NCI-H460 (cell line): Measurements from ENCODE around the gene CATSPERE. TPM values are rescaled to one million over a fixed set of nuclear protein-coding genes. Genes with fewer than 3 reads are reported as not detected.

Source experiments
- DNase-seq: peaks from one replicate; pipeline ENCODE4 v3.0.0-alpha.2; 2016; ENCODE audit warnings: low read depth; ENCODE audit errors: extremely low read depth
- total RNA-seq: library from RNA; depleted of rRNA; stranded (reverse); fragments of >200 nt; shearing (Covaris generic); gene quantifications from 2 replicates; pipeline ENCODE4 v1.2.3, GENCODE V29; 2014

The CATSPERE gene
- total RNA-seq, 1 experiment from 2014 or later = not detected

DNA sequence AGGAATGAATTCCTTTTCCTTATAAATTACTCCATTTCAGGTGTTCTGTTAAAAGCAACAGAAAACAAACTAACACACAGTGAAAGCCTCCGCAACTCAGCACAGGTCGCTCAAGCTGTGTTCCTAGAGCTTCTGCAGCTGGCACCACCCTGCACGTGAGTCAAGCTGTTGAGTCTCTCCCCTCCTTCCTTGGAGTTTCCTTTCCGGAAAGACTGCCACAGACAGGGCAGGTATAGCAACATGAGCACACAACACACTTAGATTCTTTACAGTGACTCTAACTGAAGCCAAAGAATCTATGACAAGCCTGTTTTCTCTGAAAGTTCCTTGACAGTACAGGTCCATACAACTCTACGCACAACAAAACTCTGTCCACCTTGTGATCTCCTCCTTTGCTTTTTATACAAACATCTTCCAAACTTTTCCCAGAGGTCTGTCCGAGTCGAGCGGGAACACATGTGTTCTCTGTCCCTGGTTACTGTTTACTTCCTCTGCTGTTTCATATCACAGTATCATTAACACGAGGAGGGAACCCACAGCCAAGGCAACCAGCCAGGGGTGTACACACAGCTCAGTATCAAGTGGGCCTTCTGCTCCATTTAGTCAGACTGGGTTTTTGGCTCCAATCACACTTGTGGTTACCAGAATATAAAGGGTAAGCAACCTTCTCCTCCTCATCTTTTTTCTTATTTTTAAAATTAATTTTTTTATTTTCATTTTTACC is 153.2 kb downstream of the CATSPERE start:
- no peak for DNase-seq

DNA sequence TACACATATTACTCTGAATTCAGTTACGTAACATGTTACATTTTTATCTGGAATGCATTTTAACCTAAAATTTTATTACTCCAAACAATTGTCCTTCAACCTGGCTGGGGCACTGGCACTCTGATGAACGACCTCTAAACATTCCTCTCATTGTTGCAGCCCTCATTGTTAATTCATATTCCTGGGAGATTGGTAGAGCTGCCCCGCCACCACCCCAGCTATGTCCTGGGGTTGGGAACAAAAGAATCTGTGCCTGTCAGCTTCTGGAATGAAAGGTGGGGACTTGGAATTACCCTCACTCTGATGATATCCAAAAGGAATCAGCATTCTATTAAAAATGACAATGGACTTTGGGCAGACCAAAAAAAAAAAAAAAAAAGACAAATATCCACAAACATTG is 153.8 kb downstream of the CATSPERE start:
- DNase-seq = no peak

DNA sequence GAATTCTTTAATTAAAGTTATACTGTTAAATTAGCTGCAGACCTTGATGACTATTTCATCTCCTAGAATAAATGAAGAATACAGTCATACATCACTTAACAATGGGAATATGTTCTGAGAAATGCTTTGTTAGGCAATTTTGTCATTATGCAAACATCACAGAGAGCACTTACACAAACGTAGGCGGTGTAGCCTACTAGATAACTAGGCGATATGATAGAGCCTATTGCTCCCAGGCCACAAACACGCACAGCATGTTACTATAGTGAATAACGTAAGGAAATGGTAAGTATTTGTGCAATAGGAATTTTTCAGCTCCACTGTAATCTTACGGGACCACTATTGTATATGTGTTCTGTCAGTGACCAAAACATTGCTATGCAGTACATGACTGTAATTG is 154.2 kb downstream of the CATSPERE start:
- DNase-seq = no peak

DNA sequence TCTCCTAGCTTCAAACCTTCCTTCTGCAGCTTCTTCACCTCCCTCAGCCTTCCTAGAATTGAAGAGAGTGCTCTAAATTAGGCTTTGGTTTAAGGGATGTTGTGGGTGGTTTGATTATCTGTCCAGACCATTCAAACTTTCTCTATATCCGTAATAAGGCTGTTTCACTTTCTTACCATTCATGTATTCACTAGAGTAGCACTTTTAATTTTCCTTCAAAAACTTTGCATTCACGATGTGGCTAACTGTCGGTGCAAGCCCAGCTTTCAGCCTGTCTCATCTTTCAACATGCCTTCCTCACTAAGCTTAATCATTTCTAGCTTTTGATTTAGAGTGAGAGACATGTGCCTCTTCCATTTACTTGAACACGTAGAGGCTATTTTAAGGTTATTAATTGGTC is 165.6 kb downstream of the CATSPERE start:
- no peak for DNase-seq

DNA sequence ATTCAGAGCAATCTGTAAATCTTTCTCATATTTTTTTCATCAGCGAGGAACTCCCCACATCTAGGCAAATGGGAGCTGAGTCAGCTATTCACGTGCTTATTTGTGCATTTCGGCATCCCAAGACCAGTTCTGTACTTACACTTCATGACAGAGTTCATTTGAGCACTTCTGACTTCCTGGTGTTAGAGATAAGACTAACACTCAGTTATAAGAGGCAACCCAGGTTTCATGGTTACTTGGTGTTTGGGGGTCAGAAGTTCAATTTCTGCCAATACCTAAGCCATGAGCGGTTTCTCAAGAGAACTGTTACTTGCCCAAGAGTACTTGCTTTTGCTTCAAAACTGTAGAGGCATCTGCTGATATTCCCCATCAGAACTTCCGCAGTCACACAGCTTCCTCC is 167.7 kb downstream of the CATSPERE start:
- no peak for DNase-seq

DNA sequence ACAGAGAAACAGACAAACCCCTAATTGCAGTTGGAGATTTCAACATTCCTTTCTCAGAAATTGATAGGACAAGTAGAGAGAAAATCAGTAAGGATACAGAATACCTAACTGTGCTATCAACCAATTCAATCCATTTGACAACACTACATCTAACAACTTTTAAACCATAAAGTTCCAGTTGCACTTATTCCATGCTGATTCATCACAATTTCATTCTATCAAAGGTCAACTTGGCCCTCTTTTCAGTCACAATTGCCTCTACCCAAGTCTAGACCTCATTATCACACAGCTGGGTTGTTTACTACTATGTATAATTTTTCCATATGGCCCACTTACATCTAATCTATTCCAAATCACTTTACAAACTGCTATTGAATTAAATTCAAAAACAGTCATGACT is 172.1 kb downstream of the CATSPERE start:
- no peak for DNase-seq

DNA sequence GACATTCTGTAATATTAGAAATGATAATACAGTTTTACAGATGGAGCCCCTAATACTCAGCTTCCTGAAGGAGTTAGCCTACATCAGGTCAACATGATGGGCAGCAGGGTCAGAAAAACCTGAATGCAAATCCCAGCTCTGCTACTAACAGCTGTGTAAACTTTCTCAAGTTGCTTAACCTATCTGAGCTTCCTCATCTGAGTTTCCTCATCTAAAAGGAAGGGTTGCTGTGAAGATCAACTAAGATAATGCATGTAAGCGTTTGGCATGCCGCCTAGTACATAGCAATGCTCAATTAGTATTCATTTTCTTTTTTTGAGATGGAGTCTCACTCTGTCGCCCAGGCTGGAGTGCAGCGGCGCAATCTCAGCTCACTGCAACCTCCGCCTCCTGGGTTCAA is 173.5 kb downstream of the CATSPERE start:
- DNase-seq = no peak

DNA sequence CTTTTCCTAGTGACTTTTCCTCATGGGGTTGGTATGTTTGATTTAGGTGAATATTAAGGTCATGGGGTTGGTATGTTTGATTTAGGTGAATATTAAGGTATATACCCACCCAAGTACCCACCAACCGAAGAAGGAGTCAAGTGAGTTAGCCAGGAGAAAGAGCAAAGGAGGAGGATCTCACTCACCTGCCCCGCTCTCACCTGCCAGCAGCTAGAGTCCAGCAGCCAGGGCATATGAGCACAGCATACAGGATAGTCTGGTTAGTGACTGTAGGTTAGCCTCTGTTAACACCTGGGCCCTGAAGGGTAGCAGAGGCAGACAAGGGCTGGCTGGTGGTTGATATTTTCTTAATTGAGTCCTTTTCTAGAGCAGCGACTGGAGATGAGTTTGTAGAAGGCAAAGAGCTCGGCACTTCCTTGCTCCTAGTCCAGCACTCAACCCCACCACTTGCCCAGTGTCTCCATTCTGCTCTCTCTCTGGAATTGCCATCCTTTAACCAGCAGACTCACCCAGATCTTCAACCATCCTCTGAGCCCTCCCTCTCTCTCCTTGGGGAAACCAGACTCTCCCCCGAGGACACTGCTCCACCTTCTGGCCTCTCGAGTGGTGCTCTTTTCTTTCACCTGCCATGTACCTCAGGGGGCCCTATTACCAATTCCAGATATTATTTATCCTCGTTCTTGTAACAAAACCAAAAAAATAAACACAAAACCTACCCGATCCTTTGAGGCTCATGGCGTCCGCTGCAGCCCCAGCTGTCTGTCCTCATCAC is 175.6 kb downstream of the CATSPERE start:
- no peak for DNase-seq

DNA sequence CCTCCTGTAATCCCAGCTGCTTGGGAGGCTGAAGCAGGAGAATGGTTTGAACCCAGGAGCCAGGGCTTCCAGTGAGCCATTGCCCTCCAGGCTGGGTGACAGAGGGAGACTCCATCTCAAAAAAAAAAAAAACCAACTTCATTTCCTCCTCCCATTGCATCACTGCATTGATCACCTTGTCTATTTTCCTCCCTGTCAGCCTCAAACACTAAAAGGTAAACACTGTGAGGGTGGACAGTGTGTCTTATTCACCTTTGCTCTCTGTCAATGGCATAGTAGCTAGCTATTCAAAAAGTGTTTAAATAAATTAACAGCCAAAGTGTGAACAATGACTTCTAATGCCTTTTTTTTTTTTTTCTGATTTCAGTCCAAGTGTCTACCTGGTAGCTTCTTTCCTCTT is 178.5 kb downstream of the CATSPERE start:
- DNase-seq = no peak

DNA sequence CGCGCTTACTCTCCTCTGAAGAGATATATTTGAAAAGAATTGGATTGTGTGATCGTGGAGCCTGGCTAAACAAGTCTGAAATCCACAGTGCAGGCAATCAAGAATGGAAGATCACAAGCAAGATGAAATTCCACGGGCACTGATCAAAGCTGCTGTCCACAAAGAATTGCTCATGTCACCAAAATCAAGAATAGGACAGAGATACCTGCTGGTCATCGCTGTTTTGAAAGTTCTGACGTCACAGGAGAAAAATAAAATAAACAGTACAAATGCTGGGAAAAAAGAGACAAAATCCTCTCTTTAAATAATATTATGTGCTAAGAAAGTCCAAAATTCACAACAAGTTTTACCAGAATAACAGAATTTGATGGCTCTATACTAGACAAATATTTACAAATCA is 179.8 kb downstream of the CATSPERE start:
- DNase-seq = no peak

DNA sequence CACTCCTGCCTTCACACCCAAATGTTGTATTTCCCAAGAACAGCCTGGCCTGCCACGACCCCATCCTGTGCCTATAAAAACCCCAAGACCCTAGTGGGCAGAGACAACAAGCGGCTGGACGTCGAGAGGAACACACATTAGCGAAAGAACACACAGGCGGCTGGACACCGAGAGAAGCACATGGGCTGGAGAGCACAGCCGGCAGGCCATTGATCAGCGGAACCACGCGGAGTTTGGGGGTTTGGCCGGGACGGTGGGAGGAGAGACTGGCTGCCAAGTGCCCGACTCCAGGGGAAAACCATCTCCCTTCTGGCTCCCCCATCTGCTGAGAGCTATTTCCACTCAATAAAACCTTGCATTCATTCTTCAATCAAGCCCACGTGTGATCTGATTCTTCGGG is 181.5 kb downstream of the CATSPERE start:
- no peak for DNase-seq

DNA sequence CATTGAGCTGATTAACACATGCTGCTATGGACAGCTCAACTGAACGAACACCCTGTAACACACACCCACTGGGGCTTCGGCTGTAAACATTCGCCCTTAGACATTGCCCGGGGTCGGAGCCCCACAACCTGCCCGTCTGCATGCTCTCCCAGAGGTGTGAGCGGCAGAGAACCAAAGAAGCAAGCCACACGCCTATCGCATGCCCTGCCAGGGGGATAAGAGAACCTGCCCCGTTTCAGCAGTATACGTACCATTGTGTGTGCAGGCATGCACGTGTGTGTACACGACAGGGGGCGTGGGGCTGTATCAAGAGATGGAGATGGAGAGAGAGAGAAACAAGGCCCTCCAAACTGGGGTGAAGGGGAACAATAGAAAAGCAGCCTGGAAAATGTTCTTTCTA is 181.9 kb downstream of the CATSPERE start:
- no peak for DNase-seq

DNA sequence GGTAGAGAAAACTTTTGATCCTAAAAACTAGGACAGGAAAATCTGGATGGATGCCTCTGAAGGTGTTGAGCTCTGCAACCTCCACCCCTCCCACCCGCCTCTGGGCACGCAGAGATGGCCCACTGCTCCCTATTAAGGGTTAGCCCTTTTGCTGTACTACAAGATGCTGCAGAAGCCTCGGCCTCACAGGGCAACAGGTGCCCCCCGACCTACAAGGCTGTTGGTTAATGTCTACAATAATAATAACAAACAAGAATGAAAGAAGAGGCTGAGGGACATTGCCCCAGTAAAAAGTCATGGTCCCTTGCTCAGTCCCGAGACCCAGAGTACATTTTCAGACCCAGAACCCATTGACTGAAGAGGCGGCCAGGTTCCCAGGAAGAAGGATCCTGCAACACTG is 184.3 kb downstream of the CATSPERE start:
- no peak for DNase-seq

DNA sequence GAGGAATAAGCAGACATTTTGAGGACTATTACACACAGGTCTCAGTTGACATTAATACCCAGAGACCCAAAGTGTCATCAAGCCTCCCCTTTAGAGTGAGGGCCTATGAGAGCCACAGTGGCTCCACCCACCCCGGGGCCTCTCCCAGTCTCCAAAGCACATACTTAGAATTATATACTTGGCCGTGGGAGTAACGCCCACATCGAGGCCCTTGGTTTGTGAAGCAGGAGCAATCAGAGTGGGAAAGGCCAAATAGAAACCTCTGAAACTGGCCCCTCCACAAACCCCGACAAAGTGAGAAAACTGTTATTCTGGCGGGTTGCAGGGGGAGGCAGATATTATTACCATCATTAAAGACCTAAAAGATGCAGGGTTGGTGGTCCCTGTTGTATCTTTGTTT is 184.8 kb downstream of the CATSPERE start:
- DNase-seq = no peak

DNA sequence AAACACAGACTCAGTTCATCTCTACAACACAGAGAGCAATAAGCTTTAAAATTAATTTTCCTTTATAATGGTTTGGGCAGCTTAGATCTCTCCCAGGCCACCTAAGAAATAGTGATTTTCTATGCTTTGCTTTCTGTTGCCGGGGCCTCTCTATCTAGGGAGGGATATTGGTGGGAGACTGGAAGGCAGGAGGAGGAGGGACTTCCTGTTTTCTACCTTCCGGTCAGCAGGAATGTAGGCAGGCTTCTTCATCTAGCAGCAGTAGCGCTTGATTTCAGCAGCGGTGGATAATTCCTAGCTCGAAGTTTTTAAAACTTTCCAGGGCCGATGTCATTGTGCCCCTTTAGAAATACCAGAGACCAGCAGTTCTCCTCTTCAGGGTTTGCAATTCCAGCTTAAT is 186.7 kb downstream of the CATSPERE start:
- no peak for DNase-seq

DNA sequence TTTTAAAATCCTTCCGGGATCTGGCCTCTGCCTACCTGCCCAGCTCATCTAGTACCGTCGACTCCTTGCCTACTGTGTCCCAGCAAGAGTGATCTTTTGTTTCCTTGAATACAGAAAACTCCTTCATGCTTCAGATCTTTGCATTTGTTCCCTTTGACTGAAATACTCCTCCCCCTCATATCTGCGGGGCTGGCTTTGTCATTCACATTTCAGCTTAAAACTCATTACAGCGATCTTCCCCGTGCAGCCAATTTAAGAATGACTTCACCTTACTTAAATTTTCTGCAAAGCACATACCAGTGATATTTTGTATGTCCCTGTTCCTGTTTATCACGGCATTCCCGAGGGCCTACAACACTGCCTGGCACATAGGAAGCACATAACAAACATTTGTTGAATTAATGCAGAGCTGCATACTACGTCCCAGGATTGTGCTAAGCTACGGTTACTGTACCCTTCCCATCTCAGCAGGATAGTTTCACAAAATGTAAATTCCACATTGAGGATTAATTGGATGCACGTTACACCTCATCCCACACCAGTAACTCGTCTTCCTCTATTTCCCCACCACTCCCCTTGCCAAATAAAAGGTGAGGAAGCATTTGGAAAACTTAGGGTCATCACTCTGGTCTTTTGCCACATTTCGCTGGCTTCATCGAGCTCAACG is 191.0 kb downstream of the CATSPERE start:
- no peak for DNase-seq

DNA sequence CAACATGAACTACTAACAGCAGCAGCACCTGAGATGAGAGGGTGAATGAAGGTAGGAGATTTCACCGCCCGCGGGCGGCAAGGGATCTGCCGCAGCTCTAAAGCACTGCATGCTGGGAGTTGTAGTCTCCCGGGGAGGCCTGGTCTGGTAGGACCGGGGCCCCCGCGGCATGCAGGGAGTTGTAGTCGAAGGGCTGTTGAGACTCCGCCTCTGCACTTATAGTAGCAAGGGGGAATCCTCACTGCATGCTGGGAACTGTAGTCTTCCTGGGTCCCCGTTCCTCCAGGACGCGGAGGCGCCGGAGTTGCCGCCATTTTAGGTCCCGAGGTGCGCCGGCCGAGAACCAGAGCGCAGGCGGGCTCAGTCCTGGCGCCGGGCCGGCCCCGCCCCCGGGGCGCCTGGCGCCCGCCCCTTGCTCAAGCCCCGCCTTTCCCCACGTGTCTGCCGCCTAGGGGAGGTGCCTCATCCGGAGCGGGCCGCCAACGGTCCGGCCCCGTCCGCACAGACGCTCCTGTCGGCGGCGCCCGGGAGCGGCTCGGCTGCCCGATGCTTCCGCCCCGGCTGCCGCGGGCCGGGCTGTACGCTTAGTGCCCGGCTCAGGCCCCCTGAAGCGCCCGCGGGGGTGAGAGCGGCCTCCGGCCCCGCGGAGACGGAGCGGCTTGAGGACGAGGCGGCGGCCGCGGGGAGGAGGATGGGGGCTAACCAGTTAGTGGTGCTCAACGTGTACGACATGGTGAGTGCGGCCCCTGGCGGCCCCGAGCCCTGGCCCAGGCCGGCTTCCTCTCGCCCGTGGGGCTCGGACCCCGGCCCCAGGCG is 191.8 kb downstream of the CATSPERE start, which contains the start of gene DESI2:
TSS of gene DESI2 (plus strand) at position 504 of the 816 bp plus-strand sequence. CDS start at position 692, 188 bp downstream.
- peak; percentile 100 for DNase-seq

DNA sequence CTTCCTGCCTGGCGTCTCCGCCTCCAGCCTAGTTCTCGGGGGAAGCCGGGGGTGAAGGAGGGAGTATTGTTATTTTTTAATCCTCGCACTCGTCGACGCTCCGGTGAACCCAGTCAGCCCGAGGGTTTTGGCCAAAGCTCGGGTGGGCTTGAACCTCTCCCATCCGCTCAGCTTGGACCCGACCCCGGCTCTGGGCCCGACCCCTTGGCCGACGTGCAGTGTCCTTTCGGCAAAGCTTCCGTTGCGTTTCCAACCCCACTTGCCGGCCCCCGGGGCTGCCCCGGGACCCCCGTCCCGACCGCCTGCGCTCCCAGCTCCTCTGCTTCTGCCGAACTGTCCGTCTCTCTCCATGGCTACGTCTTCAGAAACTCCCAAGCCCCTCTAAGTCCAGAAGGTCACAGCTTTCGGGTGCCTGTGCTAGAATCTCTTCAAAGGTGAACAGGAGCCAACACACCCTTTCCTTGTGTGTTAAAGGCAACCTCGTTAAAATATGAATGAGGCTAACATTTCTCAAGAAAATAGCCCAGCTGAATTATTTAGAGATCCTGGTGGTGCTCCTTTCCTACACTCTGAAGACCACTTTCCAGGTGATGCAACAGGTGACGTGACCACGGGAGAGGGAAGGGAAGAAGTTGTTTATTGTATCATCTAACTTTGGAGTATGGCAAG is 192.5 kb downstream of the CATSPERE start:
- peak; percentile 28 for DNase-seq

DNA sequence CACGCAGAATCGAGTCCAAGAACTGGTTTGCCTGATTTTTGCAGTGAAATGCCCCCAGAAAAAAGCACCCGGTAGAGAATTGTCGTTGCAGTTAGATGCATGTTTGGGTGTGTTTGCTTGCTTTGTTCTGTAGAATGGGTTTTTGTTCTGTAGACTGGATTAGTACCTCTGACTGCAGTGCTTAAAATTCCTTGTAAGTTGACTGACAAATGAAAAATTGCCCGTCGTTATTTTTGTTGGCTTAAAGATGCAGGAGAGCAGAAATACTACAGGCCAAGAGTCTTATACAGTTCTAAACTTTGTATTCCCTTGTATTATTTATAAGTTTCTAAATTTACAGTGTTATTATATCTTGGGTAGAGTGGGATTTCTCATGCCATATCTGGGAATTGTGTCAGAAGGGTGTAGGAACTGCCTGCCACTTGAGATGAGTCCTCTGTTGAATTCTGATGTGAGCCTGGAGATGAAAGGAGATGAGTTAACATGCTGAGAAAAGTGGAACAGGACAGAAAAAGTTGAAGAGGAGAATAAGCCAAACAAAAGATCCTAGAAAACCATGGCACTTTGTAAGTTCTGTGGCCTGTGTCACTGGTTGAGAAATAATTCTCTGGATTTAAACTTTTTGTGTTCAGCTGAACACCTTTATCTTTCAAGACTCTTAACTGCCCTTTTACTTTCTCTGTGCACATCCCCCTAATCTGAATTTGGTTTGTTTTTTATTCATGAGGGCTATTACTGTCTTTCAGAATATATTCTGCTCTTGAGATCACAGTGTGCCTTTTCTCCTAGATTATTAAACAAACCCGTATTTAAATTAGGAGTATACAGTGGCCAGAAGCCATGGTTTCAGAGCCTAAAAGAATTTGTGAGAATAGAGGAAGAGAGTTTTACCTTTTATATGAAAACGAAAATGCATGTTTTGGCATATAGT is 193.3 kb downstream of the CATSPERE start:
- DNase-seq = no peak
